Endothelial cell of umbilical vein (primary cell): ENCODE results near the gene COA4. TPM values are rescaled to one million over a fixed set of nuclear protein-coding genes. Genes with fewer than 3 reads are reported as not detected.
A peak's percentile ranks its signal among the peaks of the same experiment; 100 is the strongest.

Source experiments
- BruUV-seq: library from RNA; stranded (reverse); fragments of 400-500 nt; replicated peaks from 2 replicates; lab custom pipeline; 2021; lab: Mats Ljungman, UMichigan
- CTCF ChIA-PET: fragments of 300-600, 350-600 bp; sonication (Branson Sonifier 250); formaldehyde crosslinking; loops from one replicate; lab custom pipeline; 2021; ENCODE audit warnings: antibody characterized with exemption, inconsistent platforms; lab: Charles Lee
- POLR2A ChIA-PET: fragments of 300-600, 350-600 bp; sonication (Branson Sonifier 250); formaldehyde crosslinking; loops from one replicate; lab custom pipeline; 2021; ENCODE audit warnings: antibody characterized with exemption, inconsistent platforms; lab: Charles Lee
- DNase-seq: peaks from one replicate; pipeline ENCODE4 v3.0.0-alpha.2; 2011; ENCODE audit warnings: low read depth, low spot score
- FAIRE-seq: peaks from 2 replicates; lab custom pipeline; 2011; peaks lifted over from hg19 to GRCh38; lab: Jason Lieb, UNC
- H2AFZ ChIP-seq: 2 replicates; pipeline ENCODE4 v1.6.0; 2012; ENCODE audit warnings: low read depth, low read length, control low read depth, inconsistent platforms
- H3K27ac ChIP-seq: 2 replicates; pipeline ENCODE4 v1.5.1; 2011; ENCODE audit warnings: low read depth, mild to moderate bottlenecking, control low read depth, low read length, moderate library complexity; ENCODE audit not compliant: insufficient read depth
- H3K27me3 ChIP-seq, 2 experiments: 2 replicates each; pipeline versions ENCODE4 v1.6.0 to v1.6.1; 2011; ENCODE audit warnings: low read length in 2 of 2, mixed read lengths in 1 of 2; ENCODE audit not compliant: control insufficient read depth in 2 of 2, insufficient read depth in 2 of 2
- H3K36me3 ChIP-seq, 2 experiments: 2 replicates in 1 of 2; 3 replicates in 1 of 2; pipeline ENCODE4 v1.5.1; 2011; ENCODE audit warnings: low read length in 2 of 2, mild to moderate bottlenecking in 1 of 2, moderate library complexity in 1 of 2; ENCODE audit not compliant: control insufficient read depth in 2 of 2, insufficient read depth in 2 of 2; ENCODE audit errors: extremely low read depth in 1 of 2
- H3K4me1 ChIP-seq: 3 replicates; pipeline ENCODE4 v1.5.1; 2011; ENCODE audit warnings: mild to moderate bottlenecking, low read length; ENCODE audit not compliant: control insufficient read depth, insufficient read depth; ENCODE audit errors: extremely low read depth
- H3K4me2 ChIP-seq: 2 replicates; pipeline ENCODE4 v1.6.1; 2011; ENCODE audit warnings: low read length, control low read depth, mixed read lengths; ENCODE audit not compliant: insufficient read depth
- H3K4me3 ChIP-seq, 3 experiments: fragments of 200-600 bp in 1 of 3; sonication (generic), shearing (Covaris generic) in 1 of 3; replicated peaks in 1 of 3; 2 replicates each; pipeline ENCODE4 v1.5.1; 2011 to 2016; ENCODE audit warnings: control low read depth in 3 of 3, low read length in 3 of 3, mild to moderate bottlenecking in 2 of 3, inconsistent platforms in 1 of 3, low read depth in 1 of 3, moderate library complexity in 1 of 3; ENCODE audit not compliant: insufficient read depth in 1 of 3
- H3K79me2 ChIP-seq: 2 replicates; pipeline ENCODE4 v1.6.0; 2012; ENCODE audit warnings: low read length, inconsistent platforms; ENCODE audit not compliant: control insufficient read depth, insufficient read depth
- H3K9ac ChIP-seq: replicated peaks from 2 replicates; pipeline ENCODE3; 2011; ENCODE audit warnings: low read length, control low read depth; ENCODE audit not compliant: insufficient read depth; ENCODE audit errors: extremely low read depth
- H3K9me1 ChIP-seq: replicated peaks from 3 replicates; pipeline ENCODE4 v1.6.0; 2011; ENCODE audit warnings: mild to moderate bottlenecking, low read length; ENCODE audit not compliant: control insufficient read depth, insufficient read depth; ENCODE audit errors: extremely low read depth
- H3K9me3 ChIP-seq: replicated peaks from 2 replicates; pipeline ENCODE4 v1.5.1; 2012; ENCODE audit warnings: low read length, inconsistent platforms; ENCODE audit not compliant: control insufficient read depth, insufficient read depth
- H4K20me1 ChIP-seq: replicated peaks from 2 replicates; pipeline ENCODE3; 2011; ENCODE audit warnings: mild to moderate bottlenecking, low read length; ENCODE audit not compliant: control insufficient read depth, insufficient read depth; ENCODE audit errors: extremely low read depth
- FOS ChIP-seq: IDR thresholded peaks from 2 replicates; pipeline ENCODE4 v1.6.1; 2011; ENCODE audit warnings: mild to moderate bottlenecking, low read length, moderate library complexity, borderline replicate concordance; ENCODE audit not compliant: insufficient read depth
- GATA2 ChIP-seq: IDR thresholded peaks from 2 replicates; pipeline ENCODE4 v1.7.0; 2011; ENCODE audit warnings: low read depth, mild to moderate bottlenecking, moderate library complexity, mixed read lengths, low read length; ENCODE audit not compliant: insufficient read length, insufficient read depth
- JUN ChIP-seq: IDR thresholded peaks from 2 replicates; pipeline ENCODE4 v1.6.1; 2011; ENCODE audit warnings: borderline replicate concordance, low read depth; ENCODE audit not compliant: insufficient read length, insufficient read depth
- MAX ChIP-seq: IDR thresholded peaks from 2 replicates; pipeline ENCODE4 v1.6.1; 2011; ENCODE audit not compliant: insufficient read depth, insufficient read length
- MYC ChIP-seq: IDR thresholded peaks from one replicate; pipeline ENCODE4 v1.6.1; 2011; ENCODE audit warnings: mild to moderate bottlenecking, low read depth, low read length
- POLR2A ChIP-seq: IDR thresholded peaks from 2 replicates; pipeline ENCODE4 v1.6.1; 2012; ENCODE audit warnings: low read depth, mild to moderate bottlenecking, control low read depth, low read length
- POLR2AphosphoS5 ChIP-seq: IDR thresholded peaks from 2 replicates; pipeline ENCODE4 v1.6.1; 2012; ENCODE audit warnings: low read depth, mild to moderate bottlenecking, control low read depth, low read length, moderate library complexity; ENCODE audit not compliant: insufficient read depth
- dilution Hi-C: fragments of 300-500 bp; cut with MboI; formaldehyde crosslinking; loops from one replicate; pipeline ENCODE4 v1.15.0; 2019; ENCODE audit warnings: low sequenced_read_pairs; ENCODE audit not compliant: extremely low pct_ligation_motif_present
- intact Hi-C: fragments of 100-400 bp; cut with micrococcal nuclease; formaldehyde crosslinking; loops from one replicate; pipeline ENCODE4 v1.10.0; 2022
- polyA plus RNA-seq, 4 experiments: library from polyadenylated mRNA; depleted of rRNA in 3 of 4; stranded (reverse) in 3 of 4; unstranded in 1 of 4; fragments of >200 nt; gene quantifications; 2 replicates each; pipeline versions ENCODE4 v1.2.1 to v1.2.3, GENCODE V29; 2011 to 2012; ENCODE audit warnings: missing spikeins in 1 of 4
- total RNA-seq: library from RNA; stranded (reverse); gene quantifications from 2 replicates; pipeline ENCODE4 v1.2.3, GENCODE V29; 2021
- TF ChIP-seq, protein P1 (sequence below), 2 donors: IDR thresholded peaks; 1 replicate in 1 of 2; 2 replicates in 1 of 2; pipeline ENCODE4 v1.5.1; 2011; ENCODE audit warnings: low read length in 2 of 2, mild to moderate bottlenecking in 2 of 2, moderate library complexity in 2 of 2, control low read depth in 1 of 2, inconsistent platforms in 1 of 2, low read depth in 1 of 2; ENCODE audit not compliant: insufficient read depth in 1 of 2; ENCODE audit errors: extremely low read depth in 1 of 2

COA4 gene
- total and polyA plus RNA-seq, 2 donors (not counting 3 experiments of a cell fraction or from before 2014, with no cell fraction given): 58.1 to 120 TPM

DNA sequence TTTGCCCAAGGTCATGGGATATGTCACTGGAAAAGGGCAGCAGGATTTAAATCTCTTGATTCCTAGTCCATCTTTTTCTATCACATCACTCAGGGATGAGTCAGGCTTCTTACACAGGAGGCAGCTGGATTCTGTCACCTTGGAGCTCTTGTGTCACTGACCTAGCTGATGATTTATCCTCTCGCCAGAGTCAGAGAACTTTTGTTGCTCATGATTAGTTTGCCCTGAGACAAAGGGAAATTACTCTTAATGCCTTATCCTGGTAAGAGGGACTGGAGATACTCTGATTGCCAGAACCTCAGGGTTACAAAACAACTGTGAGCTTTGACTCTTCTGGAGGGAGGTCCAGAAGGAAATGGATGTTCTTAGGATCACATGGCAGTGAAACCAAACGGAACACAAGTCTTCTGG, 10.1 kb downstream of the COA4 start:
- Histone ChIP-seq H3K9ac (no peak overlapping the region), H4K20me1 (no peaks in the 10 kb centered on the region), H3K4me2 (no peak overlapping the region), H3K9me3 (no peaks in the 10 kb centered on the region), H3K4me3 (no peak overlapping the region), H3K27me3 (no peaks in the 10 kb centered on the region), H3K4me1 (peaks cover 11% of the 10 kb centered on the region), H3K9me1 (no peaks in the 10 kb centered on the region), H3K36me3 (peaks cover 2% of the 10 kb centered on the region in 2 experiments), H3K79me2 (no peaks in the 10 kb centered on the region), H2AFZ (no peak overlapping the region), H3K27ac (peak overlapping the region; percentile 60)
- intact Hi-C loops (no loop called here), dilution Hi-C loops (no loop called here)
- FAIRE-seq (peak; percentile 59), DNase-seq (peak; percentile 71)
- CTCF ChIA-PET: interaction anchor here (1.1 to 1.6 kb wide), 3 partner anchors 19 to 65 kb away, joined by 3 to 4 read pairs (median 3); no protein-coding TSS in a partner anchor
- no peak for TF ChIP-seq POLR2AphosphoS5
- TF ChIP-seq MAX: no peak
- no peak for TF ChIP-seq GATA2
- peak; percentile 58 for TF ChIP-seq FOS
- no peak for TF ChIP-seq POLR2A
- TF ChIP-seq JUN: no peak
- TF ChIP-seq MYC: no peak
- TF ChIP-seq, protein P1, sequence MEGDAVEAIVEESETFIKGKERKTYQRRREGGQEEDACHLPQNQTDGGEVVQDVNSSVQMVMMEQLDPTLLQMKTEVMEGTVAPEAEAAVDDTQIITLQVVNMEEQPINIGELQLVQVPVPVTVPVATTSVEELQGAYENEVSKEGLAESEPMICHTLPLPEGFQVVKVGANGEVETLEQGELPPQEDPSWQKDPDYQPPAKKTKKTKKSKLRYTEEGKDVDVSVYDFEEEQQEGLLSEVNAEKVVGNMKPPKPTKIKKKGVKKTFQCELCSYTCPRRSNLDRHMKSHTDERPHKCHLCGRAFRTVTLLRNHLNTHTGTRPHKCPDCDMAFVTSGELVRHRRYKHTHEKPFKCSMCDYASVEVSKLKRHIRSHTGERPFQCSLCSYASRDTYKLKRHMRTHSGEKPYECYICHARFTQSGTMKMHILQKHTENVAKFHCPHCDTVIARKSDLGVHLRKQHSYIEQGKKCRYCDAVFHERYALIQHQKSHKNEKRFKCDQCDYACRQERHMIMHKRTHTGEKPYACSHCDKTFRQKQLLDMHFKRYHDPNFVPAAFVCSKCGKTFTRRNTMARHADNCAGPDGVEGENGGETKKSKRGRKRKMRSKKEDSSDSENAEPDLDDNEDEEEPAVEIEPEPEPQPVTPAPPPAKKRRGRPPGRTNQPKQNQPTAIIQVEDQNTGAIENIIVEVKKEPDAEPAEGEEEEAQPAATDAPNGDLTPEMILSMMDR (IDR thresholded peaks at IDR 0.05; ENCODE audit: extremely low read depth in 1 of 2, insufficient read depth in 1 of 2, low read depth in 1 of 2, low read length in 2 of 2): no peak
- POLR2A ChIA-PET: no interaction called here
- no TSS peak for BruUV-seq
